Stimulated activated naive CD4-positive, alpha-beta T cell (primary cell): ENCODE results near the gene AHNAK2.

Experiments used
- DNase-seq, 6 experiments: peaks; one replicate each; lab custom pipeline; 2025; lab: John Stamatoyannopoulos, UW

The AHNAK2 gene

GRCh38 chr14:105012171-105012985 lies 34.2 kb upstream of the AHNAK2 start:
- DNase-seq: no peak

- no peak for DNase-seq
Observed at GRCh38 chr14:105011312-105011990, 33.3 kb upstream of the AHNAK2 start.

GRCh38 chr14:105010891-105011291 lies 32.7 kb upstream of the AHNAK2 start:
- DNase-seq: no peak

GRCh38 chr14:105010106-105010505 lies 31.9 kb upstream of the AHNAK2 start:
- no peak for DNase-seq

- no peak for DNase-seq
Observed at GRCh38 chr14:105007593-105008264, 29.6 kb upstream of the AHNAK2 start.

DNA sequence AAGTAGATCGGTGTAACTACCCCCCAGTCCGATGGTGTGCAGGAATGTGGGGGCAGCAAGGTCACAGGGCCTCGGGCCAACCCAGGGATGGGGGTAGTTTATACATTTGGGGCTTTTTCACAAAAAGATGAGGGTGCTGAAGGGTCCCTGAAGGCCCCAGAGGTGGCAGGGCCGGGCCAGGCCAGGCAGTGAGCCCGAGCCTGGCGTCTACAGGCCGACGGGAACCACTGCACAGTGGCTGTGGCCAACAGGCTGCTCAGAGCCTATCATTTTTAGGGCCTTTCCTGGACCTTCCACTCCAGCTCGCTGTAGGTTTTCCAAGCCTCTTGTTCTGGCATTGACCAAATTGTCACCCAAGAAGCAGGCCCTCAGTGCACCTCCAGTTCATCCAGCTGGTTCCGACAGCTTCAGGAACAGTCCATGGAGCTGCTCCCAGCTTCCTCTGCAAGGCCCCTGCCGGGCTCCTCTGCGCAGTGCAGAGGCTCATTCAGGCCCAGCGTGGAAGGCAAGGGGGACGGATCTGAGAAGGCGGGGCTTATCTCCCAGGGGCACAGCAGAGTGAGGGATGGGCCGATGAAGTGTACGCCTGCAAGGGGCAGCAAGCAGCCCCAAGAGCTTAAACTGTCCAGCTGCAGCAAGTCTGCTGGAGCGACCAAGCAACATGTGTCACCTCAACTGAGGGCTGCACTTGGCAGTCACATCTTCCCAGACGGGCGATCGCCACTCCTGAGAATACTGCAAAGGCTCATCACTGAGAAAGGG lies 28.8 kb upstream of the AHNAK2 start:
- DNase-seq: no peak

DNA sequence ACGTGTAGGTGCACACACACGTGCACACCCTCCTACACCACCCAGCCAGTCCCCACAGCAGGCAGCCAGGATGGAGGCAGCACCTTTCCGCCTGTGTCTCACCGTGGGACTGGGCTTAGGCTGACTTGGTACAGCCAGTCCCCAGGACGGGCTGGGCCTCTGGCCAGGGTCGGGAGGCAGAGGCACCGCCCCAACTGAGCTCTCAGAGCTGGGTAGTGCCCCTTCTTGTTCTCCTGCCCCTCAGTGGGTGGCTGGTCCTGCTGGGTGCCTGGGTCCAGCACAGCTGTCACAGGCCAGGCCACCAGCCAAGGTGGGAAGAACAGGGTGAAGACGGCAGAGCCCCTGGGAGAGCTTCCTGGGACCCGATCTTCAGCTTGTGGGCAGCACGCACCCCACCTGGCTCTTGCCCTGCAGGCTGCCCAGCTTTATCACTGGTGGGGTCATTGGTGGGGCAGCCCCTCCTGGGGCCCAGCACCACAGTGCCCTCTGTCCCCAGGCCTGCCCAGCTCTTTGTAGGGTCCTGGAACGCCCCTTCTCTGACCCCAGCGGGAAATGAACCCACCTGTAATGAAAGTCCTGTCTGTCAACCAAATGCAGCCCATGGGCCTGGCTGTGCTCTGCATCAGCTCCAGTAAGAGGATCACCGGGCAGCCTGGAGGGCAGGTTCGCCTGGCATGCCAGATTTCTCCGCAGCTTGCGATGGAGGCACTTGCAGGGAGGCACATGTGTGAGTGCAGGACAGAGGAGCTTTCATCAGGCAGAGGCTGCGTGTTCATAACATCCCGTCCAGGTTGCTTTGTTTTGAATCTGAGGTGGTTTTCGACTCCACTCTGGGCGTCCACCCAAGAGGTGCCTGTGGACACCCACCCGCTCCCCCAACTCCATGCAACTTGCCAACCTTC lies 28.0 kb upstream of the AHNAK2 start:
- no peak for DNase-seq

DNA sequence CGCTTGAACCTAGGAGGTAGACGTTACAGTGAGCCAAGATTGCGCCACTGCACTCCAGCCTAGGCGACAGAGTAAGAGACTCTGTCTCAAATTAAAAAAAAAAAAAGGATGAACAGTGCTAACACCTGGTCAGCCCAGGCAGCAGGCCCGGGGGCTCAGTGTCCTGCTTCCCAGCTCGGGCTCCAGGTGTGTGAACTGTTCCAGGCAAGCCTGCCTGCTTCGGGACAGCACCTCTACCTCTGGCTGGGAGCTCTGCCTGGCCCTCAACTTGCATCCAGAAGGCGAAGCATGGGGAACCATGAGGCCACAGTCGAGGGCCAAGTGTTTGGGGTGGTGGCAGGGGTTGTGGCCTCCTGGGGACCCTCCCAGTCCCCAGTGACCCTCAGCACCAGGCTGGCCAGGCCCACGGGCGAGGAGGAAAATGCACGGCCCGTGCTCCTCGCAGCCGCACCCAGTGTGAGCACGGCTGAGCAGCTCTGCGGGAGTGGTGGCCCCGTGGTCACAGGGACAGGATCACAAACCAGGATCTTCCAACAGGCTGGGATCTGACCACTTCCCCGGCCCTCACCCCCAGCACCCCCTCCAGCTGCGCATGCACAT lies 27.3 kb upstream of the AHNAK2 start:
- DNase-seq: no peak

DNA sequence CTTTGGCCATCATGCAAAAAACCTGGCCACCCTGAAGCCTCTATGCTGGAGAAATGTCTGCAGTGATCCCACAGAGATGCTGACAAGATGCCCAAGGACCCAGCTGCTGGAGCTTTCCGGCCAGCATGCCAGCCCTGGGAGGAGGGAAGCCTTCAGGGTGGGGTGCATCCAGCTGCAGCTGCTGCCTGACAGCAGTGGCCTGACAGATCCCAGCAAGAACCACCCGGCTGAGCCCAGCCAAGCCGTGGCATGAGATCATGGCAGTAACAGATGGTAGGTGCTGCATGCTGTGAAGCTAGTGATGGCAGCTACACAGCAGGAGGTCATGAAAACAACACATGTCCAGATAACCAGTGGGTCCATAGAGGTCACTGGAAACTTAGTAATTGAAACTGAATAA lies 21.2 kb upstream of the AHNAK2 start:
- DNase-seq: no peak

- no peak for DNase-seq
Observed at GRCh38 chr14:104998801-104999200, 20.6 kb upstream of the AHNAK2 start.

GRCh38 chr14:104996483-104996882 lies 18.3 kb upstream of the AHNAK2 start:
- DNase-seq: no peak

DNA sequence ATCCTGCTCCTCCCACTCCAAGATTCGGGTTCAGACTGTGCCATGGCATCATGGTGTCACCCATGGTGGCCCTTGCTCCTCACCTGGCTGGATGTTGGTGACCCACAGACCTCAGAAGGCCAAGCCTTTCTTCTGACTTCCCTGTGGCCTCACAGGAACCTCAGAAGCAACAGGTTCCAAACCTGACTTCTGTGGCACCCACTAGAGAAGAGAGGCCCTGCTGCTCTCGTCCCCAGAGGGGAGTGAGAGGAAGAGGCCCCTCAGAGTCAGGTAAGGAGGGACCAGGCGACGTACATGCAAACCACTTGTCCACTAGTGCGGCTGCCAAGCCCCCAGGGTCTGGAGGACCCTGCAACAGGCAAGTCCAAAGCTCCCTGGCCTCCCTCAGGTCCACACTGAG lies 17.9 kb upstream of the AHNAK2 start:
- DNase-seq: no peak

DNA sequence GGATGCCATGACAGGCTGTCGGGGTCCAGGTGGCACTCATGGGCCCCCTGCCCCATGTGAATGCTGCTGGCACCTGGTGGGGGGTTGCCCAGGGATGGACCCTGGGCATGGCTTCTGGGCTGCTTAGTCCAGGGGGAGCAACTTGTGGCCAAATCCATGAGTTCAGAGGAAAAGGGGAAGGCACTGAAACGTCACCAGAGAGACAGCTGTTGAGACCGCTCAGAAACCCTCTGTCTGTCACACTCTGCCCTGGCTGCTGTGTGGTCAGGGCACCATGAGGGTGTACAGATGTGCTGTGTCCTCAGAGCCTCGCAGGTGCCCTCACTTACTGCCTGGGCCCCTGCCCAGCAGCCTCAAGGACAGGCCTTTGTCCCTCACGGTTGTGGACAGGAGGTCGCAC lies 16.8 kb upstream of the AHNAK2 start:
- DNase-seq: no peak

DNA sequence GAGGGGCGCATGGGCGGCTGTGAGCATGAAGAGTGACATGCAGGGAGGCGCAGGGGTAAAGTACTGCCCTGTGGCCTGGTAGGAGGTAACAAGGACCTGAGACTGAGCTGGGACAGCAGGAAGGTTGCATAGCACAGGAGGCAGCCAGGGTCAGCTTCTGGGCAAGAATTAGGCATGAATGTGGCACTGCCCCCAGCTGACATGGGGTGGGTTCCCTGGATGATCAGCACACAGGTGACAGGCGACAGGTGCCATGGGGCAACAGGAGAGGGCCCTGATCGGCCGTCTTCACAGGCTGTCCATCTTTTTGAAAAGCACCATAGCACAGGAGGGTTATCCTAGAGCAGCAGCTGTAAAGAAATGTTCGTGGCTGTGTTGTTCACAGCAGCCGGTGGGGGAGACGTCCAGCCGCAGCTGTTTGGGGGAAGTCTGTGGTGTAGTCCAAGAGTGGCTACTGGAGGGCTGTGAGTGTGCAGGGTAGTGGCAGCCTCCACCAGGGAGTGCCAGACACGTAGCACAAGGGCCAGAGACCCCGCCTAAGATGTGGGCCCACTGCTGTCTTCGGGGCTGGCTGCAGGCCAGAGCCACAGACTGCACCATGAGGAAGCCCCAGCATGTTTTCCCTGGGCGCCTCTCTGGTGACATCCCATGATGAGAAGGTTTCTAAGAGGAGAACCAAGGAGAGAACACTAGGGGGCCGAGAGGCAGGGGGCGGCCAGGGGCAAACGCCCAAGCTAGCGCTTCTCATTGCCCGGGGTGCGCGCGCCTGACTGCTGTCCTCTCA lies 15.8 kb upstream of the AHNAK2 start:
- DNase-seq: no peak

DNA sequence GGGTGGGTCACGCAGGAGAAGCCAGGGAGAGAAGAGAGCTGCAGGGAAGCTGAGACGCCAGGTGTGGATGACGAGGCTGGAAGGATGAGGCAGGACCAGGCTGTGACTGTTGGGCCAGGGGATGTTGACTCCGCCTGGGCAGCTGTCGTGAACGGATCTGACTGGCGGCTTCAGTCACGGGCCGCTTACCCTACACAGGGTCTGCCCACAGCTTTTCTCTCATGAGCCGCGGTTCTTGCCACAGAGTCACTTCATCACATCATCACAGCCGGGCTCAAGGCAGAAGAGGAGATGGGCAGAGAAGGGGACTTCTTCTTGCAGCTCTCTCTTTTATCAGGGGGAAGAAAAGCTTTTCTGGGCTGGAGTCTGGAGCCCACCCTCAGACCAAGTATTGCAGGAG lies 15.1 kb upstream of the AHNAK2 start:
- no peak for DNase-seq

DNA sequence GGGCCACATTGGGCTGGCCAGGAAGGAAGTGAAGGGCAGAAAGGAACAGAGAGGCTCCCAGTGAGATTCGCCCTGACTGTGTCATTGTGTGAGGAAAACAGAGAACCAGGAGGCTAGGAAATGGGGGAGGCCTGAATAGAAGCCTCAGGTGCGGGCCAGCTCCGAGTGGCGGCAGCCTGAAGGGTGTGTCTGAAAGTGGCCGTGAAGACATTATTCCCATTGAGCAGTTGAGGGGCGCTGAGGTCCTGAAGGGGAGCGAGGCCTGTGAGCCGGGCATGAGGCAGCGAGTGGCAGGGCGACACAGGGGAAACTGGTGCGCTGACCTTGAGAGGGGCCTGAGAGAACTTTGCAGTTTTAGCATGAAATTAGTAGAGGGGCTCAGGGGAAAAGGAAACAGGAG lies 14.3 kb upstream of the AHNAK2 start:
- DNase-seq: no peak

DNA sequence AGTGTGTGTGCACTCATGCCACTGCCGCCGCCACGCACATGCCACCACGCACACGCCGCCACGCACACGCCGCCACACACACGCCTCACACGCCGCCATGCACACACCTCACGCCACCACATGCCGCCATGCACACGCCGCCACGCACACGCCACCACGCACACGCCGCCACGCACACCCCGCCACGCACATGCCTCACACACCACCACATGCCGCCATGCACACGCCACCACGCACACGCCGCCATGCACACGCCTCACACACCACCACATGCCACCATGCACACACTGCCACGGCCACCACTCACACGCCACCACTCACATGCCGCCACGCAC lies 13.7 kb upstream of the AHNAK2 start:
- no peak for DNase-seq

DNA sequence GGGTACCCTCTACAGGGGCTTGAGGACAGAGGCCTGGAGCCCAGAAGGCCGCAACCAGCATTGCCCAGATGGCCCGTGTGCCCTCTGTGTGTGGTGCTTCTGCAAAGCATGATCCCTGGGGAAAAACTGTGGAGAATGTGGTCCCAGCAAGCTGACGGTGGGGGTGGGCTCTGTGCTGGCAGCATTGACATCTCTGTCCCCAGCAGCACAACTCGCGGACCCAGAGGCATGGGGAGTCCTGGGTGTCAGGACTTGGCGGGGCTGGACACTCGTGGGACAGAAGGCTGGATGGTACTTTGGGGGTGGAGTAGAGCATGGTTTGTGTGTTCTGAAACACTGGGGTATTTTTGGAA lies 11.8 kb upstream of the AHNAK2 start:
- no peak for DNase-seq

GRCh38 chr14:104989236-104989950 lies 11.2 kb upstream of the AHNAK2 start:
- DNase-seq: no peak
